ENCODE results near the gene HPSE. TPM values are rescaled to one million over a fixed set of nuclear protein-coding genes. Genes with fewer than 3 reads are reported as not detected.
"Not testable (repeated sequence)": the region's sequence is repeated elsewhere in the genome, so short reads cannot be mapped to it uniquely, and the experiment has no call there.

Gene HPSE
- total and polyA plus RNA-seq, 2 donors (not counting 1 experiment from before 2014, with no cell fraction given), result 1.3 to 2.6 TPM

GRCh38 chr4:83290059-83290774 is 44.4 kb downstream of the HPSE start:
- ATAC-seq (ENCODE audit: low read depth); H3K27ac ChIP-seq (ENCODE audit: low read length in 2 of 2); H3K9ac ChIP-seq (ENCODE audit: low read length); H3K4me3 Mint-ChIP-seq; H3K27ac Mint-ChIP-seq; H2AFZ ChIP-seq (ENCODE audit: insufficient read depth, low read depth, low read length, poor library complexity, severe bottlenecking); POLR2A ChIA-PET; H3K9me3 Mint-ChIP-seq (ENCODE audit: insufficient read depth); H4K20me1 ChIP-seq (ENCODE audit: control insufficient read depth, insufficient read depth, low read length, poor library complexity, severe bottlenecking); H3K4me1 ChIP-seq (ENCODE audit: control insufficient read depth in 2 of 2, insufficient read depth in 2 of 2, low read length in 2 of 2); H3K27me3 Mint-ChIP-seq; intact Hi-C loops (cut with micrococcal nuclease); H3K79me2 ChIP-seq (ENCODE audit: control insufficient read depth, insufficient read depth, low read length); H3K27me3 ChIP-seq (replicated peaks in 1 of 4; ENCODE audit: control extremely low read depth in 1 of 4, control insufficient read depth in 3 of 4, insufficient read depth in 4 of 4, low read length in 3 of 4); H3K9me3 ChIP-seq (ENCODE audit: control extremely low read depth in 1 of 3, control insufficient read depth in 2 of 3, insufficient read depth in 1 of 3, low read length in 2 of 3); DNase-seq; H3K4me3 ChIP-seq (ENCODE audit: control extremely low read depth in 1 of 5, extremely low read depth in 1 of 5, insufficient read depth in 1 of 5, low read depth in 2 of 5, low read length in 4 of 5); H3K4me2 ChIP-seq (replicated peaks; ENCODE audit: low read depth, low read length, poor library complexity, severe bottlenecking); H3K36me3 ChIP-seq (replicated peaks in 1 of 2; ENCODE audit: control extremely low read depth in 1 of 2, control insufficient read depth in 1 of 2, extremely low read depth in 1 of 2, insufficient read depth in 2 of 2, low read length in 1 of 2); H3K4me1 Mint-ChIP-seq: not testable (repeated sequence)
- CTCF ChIA-PET, result interaction anchor here (1.3 kb wide), 1 partner anchor 30 kb away, joined by 3 read pairs; no protein-coding TSS in a partner anchor
- WGBS (ENCODE audit: insufficient coverage), result 100% methylated on average over 1 of the region's 3 CpGs

- intact Hi-C loops (cut with micrococcal nuclease); H3K27me3 Mint-ChIP-seq; POLR2A ChIA-PET; H3K27ac ChIP-seq (ENCODE audit: low read length in 2 of 2); H3K79me2 ChIP-seq (ENCODE audit: control insufficient read depth, insufficient read depth, low read length); DNase-seq; H3K4me2 ChIP-seq (replicated peaks; ENCODE audit: low read depth, low read length, poor library complexity, severe bottlenecking); CTCF ChIA-PET; H3K27ac Mint-ChIP-seq; H3K27me3 ChIP-seq (replicated peaks in 1 of 4; ENCODE audit: control extremely low read depth in 1 of 4, control insufficient read depth in 3 of 4, insufficient read depth in 4 of 4, low read length in 3 of 4); H3K4me1 ChIP-seq (ENCODE audit: control insufficient read depth in 2 of 2, insufficient read depth in 2 of 2, low read length in 2 of 2); H3K4me3 ChIP-seq (ENCODE audit: control extremely low read depth in 1 of 5, extremely low read depth in 1 of 5, insufficient read depth in 1 of 5, low read depth in 2 of 5, low read length in 4 of 5); H2AFZ ChIP-seq (ENCODE audit: insufficient read depth, low read depth, low read length, poor library complexity, severe bottlenecking); H4K20me1 ChIP-seq (ENCODE audit: control insufficient read depth, insufficient read depth, low read length, poor library complexity, severe bottlenecking); H3K36me3 ChIP-seq (replicated peaks in 1 of 2; ENCODE audit: control extremely low read depth in 1 of 2, control insufficient read depth in 1 of 2, extremely low read depth in 1 of 2, insufficient read depth in 2 of 2, low read length in 1 of 2); ATAC-seq (ENCODE audit: low read depth); H3K4me3 Mint-ChIP-seq; H3K9me3 ChIP-seq (ENCODE audit: control extremely low read depth in 1 of 3, control insufficient read depth in 2 of 3, insufficient read depth in 1 of 3, low read length in 2 of 3); H3K9ac ChIP-seq (ENCODE audit: low read length); H3K9me3 Mint-ChIP-seq (ENCODE audit: insufficient read depth): not testable (repeated sequence)
- WGBS (ENCODE audit: insufficient coverage), result no CpG with 5 or more reads among the region's 1 CpG
- H3K4me1 Mint-ChIP-seq, result peaks cover 13% of the 10 kb centered on the region
Measured at GRCh38 chr4:83288381-83288780, 46.3 kb downstream of the HPSE start.
